Activated T-cell treated with anti-CD3 and anti-CD28 coated beads, Interleukin-2, amount 50 U/mL, for 24 hours (primary cell): ENCODE measurements around the gene CIRBP.
"Not testable (repeated sequence)": the region's sequence is repeated elsewhere in the genome, so short reads cannot be mapped to it uniquely, and the experiment has no call there.

Experiments used
- DNase-seq: peaks from one replicate; pipeline ENCODE4 v3.0.0-alpha.2; 2020
- H3K27ac Mint-ChIP-seq: 2 replicates; pipeline ENCODE4 v1.8.0; 2020; ENCODE audit warnings: mild to moderate bottlenecking, mixed read lengths
- H3K27me3 Mint-ChIP-seq: 2 replicates; pipeline ENCODE4 v1.8.0; 2020; ENCODE audit warnings: mixed read lengths
- H3K36me3 Mint-ChIP-seq: 2 replicates; pipeline ENCODE4 v1.8.0; 2020; ENCODE audit warnings: low read depth, mixed read lengths
- H3K4me1 Mint-ChIP-seq: 2 replicates; pipeline ENCODE4 v1.8.0; 2020; ENCODE audit warnings: low read depth, mixed read lengths
- H3K4me3 Mint-ChIP-seq: 2 replicates; pipeline ENCODE4 v1.8.0; 2020; ENCODE audit warnings: mild to moderate bottlenecking, moderate library complexity, mixed read lengths
- H3K9me3 Mint-ChIP-seq: 2 replicates; pipeline ENCODE4 v1.8.0; 2020; ENCODE audit warnings: mixed read lengths

Gene CIRBP

DNA sequence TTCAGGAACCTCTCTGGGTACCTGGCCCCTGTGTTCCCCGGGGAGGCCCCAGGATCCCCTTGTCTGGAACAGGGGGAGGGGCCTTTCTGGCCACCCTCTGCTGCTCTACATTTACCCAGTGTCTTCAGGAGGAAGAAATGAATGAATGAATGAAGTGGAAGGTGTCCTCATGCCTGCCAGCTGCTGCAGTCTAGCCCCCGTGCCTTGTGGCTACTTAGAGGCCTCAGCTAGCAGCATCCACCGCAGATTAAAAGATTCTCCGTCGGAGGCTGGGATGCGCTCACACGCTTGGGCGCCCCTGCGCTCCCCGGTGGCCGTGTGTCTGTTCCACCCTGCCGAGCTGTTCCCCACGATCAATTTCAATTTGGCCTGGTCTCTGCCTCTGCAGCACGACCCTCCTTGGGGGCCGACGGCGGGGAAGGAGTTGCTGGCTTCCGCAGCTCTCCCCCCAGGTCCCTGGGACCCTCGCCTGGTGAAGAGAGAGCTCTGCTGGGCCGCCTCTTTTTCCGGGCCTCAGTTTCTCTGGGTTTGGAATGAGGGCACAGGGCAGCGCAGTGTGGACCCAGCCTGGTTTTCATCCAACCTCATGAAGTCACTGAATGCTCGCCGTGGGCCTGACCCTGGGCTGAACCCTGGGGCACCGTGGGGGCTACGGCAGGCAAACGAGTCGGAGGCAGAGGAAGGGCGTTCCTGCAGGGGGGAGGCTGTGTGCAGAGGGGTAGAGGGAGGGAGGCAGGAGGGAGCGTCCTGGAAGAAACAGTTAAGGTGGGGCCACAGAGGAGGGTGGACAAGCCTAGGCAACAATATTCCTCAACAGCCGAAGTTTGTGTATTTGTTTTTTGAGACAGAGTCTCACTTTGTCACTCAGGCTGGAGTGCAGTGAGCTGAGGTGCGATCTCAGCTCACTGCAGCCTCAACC, 44.8 kb downstream of the CIRBP start:
- no peak for DNase-seq
- Mint-ChIP-seq H3K4me3 (no peak overlapping the region), H3K36me3 (no peaks in the 10 kb centered on the region), H3K9me3 (no peaks in the 10 kb centered on the region), H3K27me3 (peaks cover 42% of the 10 kb centered on the region), H3K27ac (no peak overlapping the region), H3K4me1 (peaks cover 1% of the 10 kb centered on the region)

DNA sequence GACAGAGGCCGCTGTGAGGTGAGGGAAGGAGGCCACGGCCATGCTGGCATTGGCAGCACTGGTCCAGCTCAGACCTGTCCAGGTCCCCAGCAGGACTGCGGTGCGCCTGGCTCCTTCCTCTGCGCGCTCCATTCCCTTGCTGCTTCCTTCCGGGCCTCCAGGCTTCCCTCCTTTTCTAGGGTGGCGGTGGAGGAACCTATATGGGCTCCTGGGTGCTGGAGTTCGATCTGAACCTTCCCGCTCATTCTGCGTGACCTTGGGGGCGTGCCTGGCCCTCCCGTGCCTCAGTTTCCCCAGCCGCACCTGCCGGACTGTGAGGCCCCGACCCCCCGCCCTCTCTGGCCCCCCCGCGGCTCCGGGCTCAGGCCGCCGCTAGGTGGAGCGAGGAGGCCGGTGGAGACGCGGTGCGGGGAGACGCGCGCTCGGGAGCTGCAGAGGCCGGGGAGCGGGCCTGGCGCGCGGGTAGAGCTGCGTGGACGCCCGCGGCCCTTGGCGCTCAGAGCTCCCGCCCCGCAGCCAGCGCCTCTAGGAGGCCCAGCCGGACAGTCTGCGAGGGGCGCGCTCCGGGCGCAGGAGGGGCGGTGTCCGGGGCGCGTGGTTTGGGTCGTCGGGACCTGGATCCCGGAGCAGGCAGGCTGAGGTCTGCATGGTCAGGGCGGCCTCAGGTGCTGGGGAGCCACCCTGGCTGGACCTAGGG, 46.5 kb downstream of the CIRBP start:
- Mint-ChIP-seq H3K27me3 (peaks cover 48% of the 10 kb centered on the region), H3K27ac (no peak overlapping the region), H3K36me3 (no peaks in the 10 kb centered on the region), H3K4me3 (no peak overlapping the region), H3K4me1 (peaks cover 1% of the 10 kb centered on the region), H3K9me3 (no peaks in the 10 kb centered on the region)
- DNase-seq = peak; percentile 57

DNA sequence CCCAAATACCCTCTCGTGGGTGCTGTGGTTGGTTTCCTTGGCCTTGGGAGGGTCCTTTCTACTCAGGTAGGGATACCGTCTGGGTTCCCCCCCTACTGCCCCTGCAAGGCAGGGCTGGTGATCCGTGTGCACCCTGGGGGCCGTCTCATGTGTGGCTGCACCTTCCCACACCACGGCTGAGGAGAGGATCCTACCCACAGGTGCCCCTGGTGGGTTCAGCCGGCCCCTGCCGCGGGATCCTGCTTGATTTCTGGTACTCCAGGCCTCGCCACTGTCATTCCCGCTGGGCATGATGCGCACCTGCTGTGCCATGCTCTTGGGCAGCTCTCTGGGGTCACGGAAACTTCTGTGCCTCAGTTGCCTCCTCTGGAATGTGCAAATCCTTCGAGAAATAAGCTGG, 47.3 kb downstream of the CIRBP start:
- DNase-seq = no peak
- Mint-ChIP-seq H3K27ac (no peak overlapping the region), H3K4me3 (no peak overlapping the region), H3K4me1 (peaks cover 1% of the 10 kb centered on the region), H3K27me3 (peaks cover 52% of the 10 kb centered on the region), H3K9me3 (no peaks in the 10 kb centered on the region), H3K36me3 (no peaks in the 10 kb centered on the region)

DNA sequence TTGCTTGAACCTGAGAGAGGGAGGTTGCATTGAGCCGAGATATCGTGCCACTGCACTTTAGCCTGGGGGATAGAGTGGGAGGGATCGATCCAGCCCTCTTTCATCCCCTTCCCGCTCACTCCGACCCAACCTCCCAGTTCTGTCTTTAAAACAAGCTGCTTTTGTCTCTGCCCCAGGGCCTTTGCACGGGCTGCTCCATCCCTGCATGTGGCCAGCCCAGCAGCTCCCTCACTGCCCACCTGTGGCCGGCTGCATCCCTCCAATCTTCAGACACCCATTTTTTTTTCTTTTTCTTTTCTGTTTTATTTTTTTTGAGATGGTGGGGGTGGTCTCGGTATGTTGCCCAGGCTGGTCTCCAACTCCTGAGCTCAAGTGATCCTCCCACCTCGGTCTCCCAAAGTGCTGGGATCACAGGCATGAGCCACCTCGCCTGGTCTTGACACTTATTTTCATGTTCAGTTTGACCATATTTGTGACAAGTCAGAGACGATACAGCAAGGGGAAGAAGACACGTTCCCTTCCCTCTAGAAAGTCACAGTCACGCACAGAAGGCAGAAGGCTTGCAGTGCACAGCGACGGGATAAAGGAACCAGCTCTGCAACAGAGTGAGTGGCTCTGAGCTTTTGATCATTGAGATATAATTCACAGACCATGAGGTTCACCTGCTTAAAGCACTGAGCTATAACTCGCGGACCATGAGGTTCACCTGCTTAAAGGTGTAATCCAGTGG, 48.3 kb downstream of the CIRBP start:
- Mint-ChIP-seq H3K4me3 (no peak overlapping the region), H3K36me3 (no peaks in the 10 kb centered on the region), H3K27me3 (peaks cover 54% of the 10 kb centered on the region), H3K27ac (no peak overlapping the region), H3K9me3 (no peaks in the 10 kb centered on the region), H3K4me1 (peaks cover 1% of the 10 kb centered on the region)
- DNase-seq = no peak

DNA sequence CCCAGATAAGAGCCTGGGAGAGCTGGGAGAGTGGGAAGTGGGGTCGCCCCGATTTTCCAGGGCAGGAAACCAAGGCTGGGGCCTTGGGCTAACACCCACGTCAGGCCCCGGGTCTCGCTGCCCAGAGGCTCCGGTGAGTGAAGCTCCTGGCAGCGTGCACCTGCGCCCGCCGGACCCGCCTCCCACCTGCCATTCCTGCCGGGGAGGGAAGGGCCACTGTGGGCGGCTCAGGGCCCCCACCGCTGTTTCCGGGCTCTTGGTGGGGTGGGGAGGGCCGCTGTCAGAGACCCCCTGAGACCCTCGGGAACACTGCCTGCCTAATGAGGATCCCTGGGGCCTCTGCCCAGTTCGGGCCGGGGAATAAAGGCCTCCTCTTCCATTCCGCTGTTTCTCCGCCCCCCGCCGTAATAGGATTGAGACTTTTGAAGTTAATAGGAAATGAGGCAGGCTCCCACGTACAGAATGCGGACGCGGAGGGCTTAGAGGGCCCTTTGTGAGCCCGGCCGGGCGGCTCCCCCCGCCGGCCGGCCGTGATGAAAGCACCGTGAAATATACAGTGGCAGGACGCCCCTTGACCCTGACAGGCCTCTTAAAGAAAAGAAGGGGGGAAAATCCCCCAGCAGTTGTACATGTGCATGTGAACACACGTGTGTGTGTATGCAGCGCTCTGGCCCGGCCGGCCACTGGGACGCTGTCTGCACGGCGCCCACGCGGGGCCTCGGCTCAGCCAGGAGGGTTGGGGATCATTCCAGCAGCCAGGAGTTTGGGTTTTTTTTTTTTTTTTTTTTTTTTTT, 49.7 kb downstream of the CIRBP start:
- Mint-ChIP-seq H3K36me3 (no peaks in the 10 kb centered on the region), H3K4me3 (no peak overlapping the region), H3K4me1 (peaks cover 1% of the 10 kb centered on the region), H3K27me3 (peaks cover 61% of the 10 kb centered on the region), H3K9me3 (no peaks in the 10 kb centered on the region), H3K27ac (no peak overlapping the region)
- DNase-seq = no peak

DNA sequence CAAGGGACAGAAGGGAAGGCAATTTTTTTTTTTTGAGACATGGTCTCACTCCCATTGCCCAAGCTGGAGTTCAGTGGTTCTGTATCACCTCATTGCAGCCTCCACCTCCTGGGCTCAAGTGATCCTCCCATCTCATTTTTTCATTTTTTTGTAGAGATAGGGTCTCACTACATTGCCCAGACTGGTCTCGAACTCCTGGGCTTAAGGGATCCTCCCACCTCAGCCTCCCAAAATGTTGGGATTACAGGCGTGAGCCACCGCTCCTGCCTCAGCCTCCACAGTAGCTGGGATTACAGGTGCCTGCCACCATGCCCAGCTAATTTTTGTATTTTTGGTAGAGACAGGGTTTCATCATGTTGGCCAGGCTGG, 51.1 kb downstream of the CIRBP start:
- not testable (repeated sequence) for H3K9me3 Mint-ChIP-seq, DNase-seq, H3K36me3 Mint-ChIP-seq, H3K4me3 Mint-ChIP-seq, H3K27ac Mint-ChIP-seq, H3K4me1 Mint-ChIP-seq
- H3K27me3 Mint-ChIP-seq = peaks cover 62% of the 10 kb centered on the region

DNA sequence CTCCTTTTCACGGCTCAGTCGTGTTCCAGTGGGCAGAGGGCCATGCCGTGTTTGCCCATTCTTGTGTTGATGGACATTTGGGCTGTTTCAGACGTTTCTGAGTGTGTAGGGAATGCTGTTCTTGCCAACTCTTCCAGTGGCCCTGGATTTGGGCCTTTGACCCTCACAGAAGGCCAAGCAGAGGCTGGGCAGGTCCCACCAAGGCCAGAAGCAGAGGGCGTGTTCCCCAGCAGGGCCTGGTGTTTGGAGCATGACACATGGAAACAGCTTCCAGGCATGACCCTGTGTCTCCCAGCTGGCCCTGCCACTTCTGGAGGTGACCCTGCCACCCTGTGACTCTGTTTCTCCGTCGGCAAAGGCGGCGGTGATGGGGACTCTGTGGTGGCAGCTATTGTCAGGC, 52.4 kb downstream of the CIRBP start:
- H3K9me3 Mint-ChIP-seq = no peaks in the 10 kb centered on the region
- H3K27ac Mint-ChIP-seq = no peak overlapping the region
- H3K4me3 Mint-ChIP-seq = no peak overlapping the region
- no peaks in the 10 kb centered on the region for H3K36me3 Mint-ChIP-seq
- no peak for DNase-seq
- peaks cover 64% of the 10 kb centered on the region for H3K27me3 Mint-ChIP-seq
- peaks cover 2% of the 10 kb centered on the region for H3K4me1 Mint-ChIP-seq

DNA sequence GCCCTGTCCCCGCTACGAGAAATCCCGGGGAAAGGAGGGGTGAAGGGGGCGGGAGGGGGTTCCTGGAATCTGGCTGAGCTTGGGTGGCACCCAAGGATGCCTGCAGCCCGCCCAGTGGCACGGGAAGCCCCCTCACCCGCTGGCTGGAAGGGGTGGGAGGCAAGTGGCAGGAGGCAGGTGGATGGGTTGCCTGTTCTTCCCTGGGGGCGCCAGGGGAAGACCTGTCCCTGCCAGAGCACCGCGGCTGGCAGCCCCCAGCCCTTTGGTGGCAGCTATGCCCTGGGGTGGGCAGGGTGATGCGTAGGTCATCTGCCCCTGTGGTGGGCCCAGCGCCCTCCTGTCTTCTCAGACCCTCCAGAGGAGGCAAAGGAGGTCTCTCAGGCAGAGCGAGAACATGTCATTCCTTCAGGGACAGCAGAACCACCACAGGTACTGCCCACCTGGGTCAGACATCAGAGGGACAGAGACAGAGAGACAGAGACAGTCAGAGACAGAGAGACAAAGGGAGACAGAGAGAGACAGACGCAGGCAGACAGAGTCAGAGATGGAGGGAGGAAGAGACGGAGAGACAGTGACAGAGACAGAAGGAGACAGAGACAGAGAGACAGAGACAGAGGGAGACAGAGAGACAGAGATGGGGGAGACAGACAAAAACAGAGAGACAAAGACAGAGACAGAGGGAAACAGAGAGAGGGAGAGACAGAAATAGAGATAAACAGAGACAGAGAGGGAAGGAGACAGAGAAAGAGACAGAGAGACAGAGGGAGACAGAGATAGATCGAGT, 53.3 kb downstream of the CIRBP start:
- no peak for DNase-seq
- Mint-ChIP-seq H3K27me3 (peaks cover 55% of the 10 kb centered on the region), H3K4me1 (peaks cover 2% of the 10 kb centered on the region), H3K36me3 (no peaks in the 10 kb centered on the region), H3K27ac (no peak overlapping the region), H3K9me3 (no peaks in the 10 kb centered on the region), H3K4me3 (no peak overlapping the region)

DNA sequence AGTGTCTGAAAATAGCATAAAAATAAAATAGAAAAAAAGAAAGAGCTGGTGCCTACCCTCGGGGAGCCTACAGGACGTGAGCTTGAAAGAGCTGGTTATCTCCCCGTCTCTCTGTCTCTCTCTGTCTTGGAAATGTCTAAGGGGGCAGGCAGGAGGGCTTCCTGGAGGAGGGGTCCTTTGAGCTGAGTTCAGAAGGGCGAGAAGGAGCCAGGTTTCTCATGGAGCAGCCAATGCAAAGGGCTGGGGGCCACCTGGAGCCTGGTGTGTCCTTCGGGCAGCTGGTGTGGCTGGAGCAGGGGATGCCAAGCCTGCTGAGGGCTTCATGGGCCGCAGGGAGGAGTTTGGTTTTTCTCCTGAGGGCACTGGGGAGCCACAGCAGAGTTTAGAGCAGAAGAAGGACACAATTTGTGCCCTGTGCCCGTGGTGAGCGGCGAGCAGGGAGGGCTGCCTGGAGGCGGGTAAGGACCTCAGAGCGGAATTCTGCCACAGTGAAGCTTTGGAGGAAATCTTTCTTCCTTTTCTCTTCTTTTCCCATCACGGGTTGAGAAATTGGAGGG, 55.2 kb downstream of the CIRBP start:
- Mint-ChIP-seq H3K4me1 (peaks cover 2% of the 10 kb centered on the region), H3K36me3 (no peaks in the 10 kb centered on the region), H3K27ac (no peak overlapping the region), H3K9me3 (no peaks in the 10 kb centered on the region), H3K27me3 (peaks cover 41% of the 10 kb centered on the region), H3K4me3 (no peak overlapping the region)
- no peak for DNase-seq
